Breast epithelium (tissue), 4 donors: ENCODE measurements around the gene ABLIM2. TPM values are rescaled to one million over a fixed set of nuclear protein-coding genes. Genes with fewer than 3 reads are reported as not detected.

Experiments
- DNase-seq, 2 donors: peaks; one replicate each; pipeline ENCODE4 v3.0.0-alpha.2; 2019; ENCODE audit warnings: low spot score in 2 of 2
- H3K27ac ChIP-seq, 2 donors: fragments of 200-600 bp; sonication (generic) in 1 of 2; one replicate each; pipeline ENCODE4 v1.5.1; 2016 to 2019; ENCODE audit warnings: mild to moderate bottlenecking in 1 of 2
- H3K27me3 ChIP-seq, 2 donors: fragments of 200-600 bp; sonication (generic) in 1 of 2; one replicate each; pipeline versions ENCODE4 v1.5.1 to v1.6.0; 2017 to 2019; ENCODE audit warnings: control low read depth in 1 of 2, mild to moderate bottlenecking in 1 of 2
- H3K36me3 ChIP-seq: fragments of 200-600 bp; one replicate; pipeline ENCODE4 v1.5.1; 2019
- H3K4me1 ChIP-seq, 2 donors: fragments of 200-600 bp; sonication (generic); one replicate each; pipeline ENCODE4 v1.5.1; 2016 to 2019; ENCODE audit warnings: control low read depth in 1 of 2
- H3K4me3 ChIP-seq, 3 donors: fragments of 200-600 bp; sonication (generic); 1 replicate in 2 of 3; 2 replicates in 1 of 3; pipeline ENCODE4 v1.5.1; 2016 to 2019; ENCODE audit warnings: mild to moderate bottlenecking in 3 of 3, moderate library complexity in 2 of 3
- H3K9me3 ChIP-seq, 2 donors: fragments of 200-600 bp; sonication (generic) in 1 of 2; one replicate each; pipeline ENCODE4 v1.5.1; 2016 to 2019; ENCODE audit warnings: control low read depth in 1 of 2
- CTCF ChIP-seq, 3 donors: fragments of 450-650 bp; IDR thresholded peaks; one replicate each; pipeline ENCODE4 v1.5.1; 2016 to 2017; ENCODE audit warnings: antibody characterized with exemption in 3 of 3, mild to moderate bottlenecking in 3 of 3, moderate library complexity in 3 of 3
- POLR2A ChIP-seq: fragments of 450-650 bp; IDR thresholded peaks from one replicate; pipeline ENCODE4 v1.6.1; 2016; ENCODE audit warnings: antibody characterized with exemption, mild to moderate bottlenecking, moderate library complexity
- POLR2AphosphoS5 ChIP-seq, 3 donors: sonication (generic); formaldehyde crosslinking; IDR thresholded peaks; one replicate each; pipeline ENCODE4 v1.6.1; 2017; ENCODE audit warnings: antibody characterized with exemption in 3 of 3
- intact Hi-C: fragments of 100-400 bp; cut with DNase I; formaldehyde crosslinking; loops from one replicate; pipeline ENCODE4 v1.15.1; 2023; ENCODE audit warnings: low total_unique reads
- total RNA-seq, 3 donors: library from RNA; depleted of rRNA; stranded (reverse); fragments of >200 nt; gene quantifications; one replicate each; pipeline ENCODE4 v1.1.0, GENCODE V29; 2016

ABLIM2 gene
- total RNA-seq, 3 donors from 2014 or later: 4.8 to 11.5 (median 8.2) TPM

DNA sequence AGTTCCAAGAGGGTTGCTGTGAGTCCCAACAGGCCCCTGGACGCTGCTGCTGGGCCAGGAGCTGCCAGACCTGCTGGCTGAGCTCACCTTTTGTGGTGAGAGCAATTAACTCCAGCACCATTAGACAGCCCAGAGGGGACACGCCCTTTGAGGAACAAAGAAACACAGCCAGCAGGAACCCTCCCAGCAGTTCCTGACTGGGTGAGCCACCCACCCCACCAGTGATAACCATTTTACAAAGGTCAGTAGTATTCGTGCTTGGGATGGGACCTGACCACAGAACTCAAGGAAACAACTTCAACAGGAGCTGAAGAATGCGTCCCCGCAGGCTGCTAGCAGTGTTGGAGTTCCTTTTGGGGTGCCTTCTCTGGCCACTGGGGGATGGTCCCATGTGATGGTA lies 180.1 kb downstream of the ABLIM2 start:
- intact Hi-C loops: no loop called here
- Histone ChIP-seq H3K27ac (peak overlapping the region; percentile 52 to 60), H3K36me3 (no peaks in the 10 kb centered on the region), H3K4me3 (peak overlapping the region in 1 of 3 donors; percentile 31), H3K9me3 (no peaks in the 10 kb centered on the region), H3K4me1 (peaks cover 0 to 12% of the 10 kb centered on the region in 2 donors), H3K27me3 (no peaks in the 10 kb centered on the region)
- TF ChIP-seq POLR2A (no peak), CTCF (IDR thresholded peaks at IDR 0.05) (no peak), POLR2AphosphoS5 (IDR thresholded peaks at IDR 0.05) (no peak)
- peak in 1 of 2 donors; percentile 87 for DNase-seq

GRCh38 chr4:7976634-7977033 lies 182.0 kb downstream of the ABLIM2 start:
- Histone ChIP-seq H3K36me3 (no peaks in the 10 kb centered on the region), H3K4me3 (no peak overlapping the region), H3K4me1 (peaks cover 8 to 22% of the 10 kb centered on the region in 2 donors), H3K27me3 (no peaks in the 10 kb centered on the region), H3K9me3 (no peaks in the 10 kb centered on the region), H3K27ac (no peak overlapping the region)
- intact Hi-C loops: no loop called here
- DNase-seq: no peak
- no peak for TF ChIP-seq POLR2AphosphoS5 (IDR thresholded peaks at IDR 0.05)
- no peak for TF ChIP-seq POLR2A
- TF ChIP-seq CTCF (IDR thresholded peaks at IDR 0.05): no peak

GRCh38 chr4:7976025-7976424 lies 182.6 kb downstream of the ABLIM2 start:
- no peak for TF ChIP-seq POLR2AphosphoS5 (IDR thresholded peaks at IDR 0.05)
- TF ChIP-seq POLR2A: no peak
- no peak for TF ChIP-seq CTCF (IDR thresholded peaks at IDR 0.05)
- no peaks in the 10 kb centered on the region for H3K36me3 ChIP-seq
- no peak overlapping the region for H3K4me3 ChIP-seq
- no peaks in the 10 kb centered on the region for H3K27me3 ChIP-seq
- intact Hi-C loops: no loop called here
- peaks cover 8 to 26% of the 10 kb centered on the region in 2 donors for H3K4me1 ChIP-seq
- no peak for DNase-seq
- no peaks in the 10 kb centered on the region for H3K9me3 ChIP-seq
- no peak overlapping the region for H3K27ac ChIP-seq

DNA sequence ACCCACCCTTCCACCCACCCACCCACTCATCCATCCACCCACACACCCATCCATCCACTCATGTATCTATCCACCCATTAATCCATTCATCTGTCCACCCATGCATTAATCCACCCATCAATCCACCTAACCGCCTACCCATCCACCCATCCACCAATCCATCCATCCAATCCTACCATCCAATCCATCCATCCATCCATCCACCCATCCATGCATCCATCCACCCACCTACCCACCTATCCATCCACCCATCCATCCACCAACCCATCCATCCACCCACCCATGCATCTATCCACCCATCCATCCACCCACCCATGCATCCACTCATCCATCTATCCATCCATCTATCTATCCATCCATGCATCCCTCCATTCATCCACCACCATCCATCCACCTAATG lies 184.2 kb downstream of the ABLIM2 start:
- peaks cover 15 to 39% of the 10 kb centered on the region in 2 donors for H3K4me1 ChIP-seq

GRCh38 chr4:7973545-7973981 lies 185.1 kb downstream of the ABLIM2 start:
- peak in 1 of 2 donors; percentile 56 for DNase-seq
- no peaks in the 10 kb centered on the region for H3K36me3 ChIP-seq
- H3K4me3 ChIP-seq: no peak overlapping the region
- TF ChIP-seq POLR2AphosphoS5 (IDR thresholded peaks at IDR 0.05): peak in 1 of 3 donors; percentile 22
- TF ChIP-seq POLR2A: no peak
- peak overlapping the region; percentile 72 to 92 for H3K27ac ChIP-seq
- H3K4me1 ChIP-seq: peaks cover 15 to 39% of the 10 kb centered on the region in 2 donors
- intact Hi-C loops: no loop called here
- H3K27me3 ChIP-seq: no peaks in the 10 kb centered on the region
- H3K9me3 ChIP-seq: no peaks in the 10 kb centered on the region

More for the DNA sequence above, 184.2 kb downstream of the ABLIM2 start:
- intact Hi-C loops: no loop called here
- TF ChIP-seq POLR2A (no peak), POLR2AphosphoS5 (IDR thresholded peaks at IDR 0.05) (no peak), CTCF (IDR thresholded peaks at IDR 0.05) (no peak)
- Histone ChIP-seq H3K9me3 (no peaks in the 10 kb centered on the region), H3K27ac (no peak overlapping the region), H3K27me3 (no peaks in the 10 kb centered on the region), H3K4me3 (no peak overlapping the region), H3K36me3 (no peaks in the 10 kb centered on the region)
- DNase-seq: no peak
